ENCODE measurements around the gene ACAT2. TPM values are rescaled to one million over a fixed set of nuclear protein-coding genes. Genes with fewer than 3 reads are reported as not detected.

ACAT2 gene
- total and polyA plus RNA-seq, 2 donors (not counting 1 experiment from before 2014, with no cell fraction given) = 6.5 to 31.1 TPM

DNA sequence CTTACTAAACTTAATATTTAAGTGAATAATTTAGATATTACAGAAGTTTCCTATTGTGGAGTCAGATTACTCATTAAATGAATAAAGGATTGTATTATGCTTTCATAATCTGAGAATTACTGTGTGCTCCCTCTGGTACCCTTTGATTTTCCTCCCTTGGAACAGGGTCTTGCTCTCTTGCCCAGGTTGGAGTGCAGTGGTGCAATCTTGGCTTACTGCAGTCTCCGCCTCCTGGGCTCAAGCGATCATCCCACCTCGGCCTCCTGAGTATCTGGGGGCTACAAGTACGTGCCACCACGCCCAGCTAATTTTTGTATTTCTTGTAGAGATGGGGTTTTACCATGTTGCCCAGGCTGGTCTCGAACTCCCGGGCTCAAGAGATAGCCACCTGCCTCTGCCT is 24.9 kb upstream of the ACAT2 start:
- WGBS (ENCODE audit: insufficient coverage) = 90% methylated on average over 2 of the region's 7 CpGs
- Histone ChIP-seq H3K9ac (ENCODE audit: low read length) (no peak overlapping the region), H3K36me3 (replicated peaks in 1 of 2; ENCODE audit: control extremely low read depth in 1 of 2, control insufficient read depth in 1 of 2, extremely low read depth in 1 of 2, insufficient read depth in 2 of 2, low read length in 1 of 2) (peaks cover under 1 to 35% of the 10 kb centered on the region in 2 experiments), H3K9me3 (ENCODE audit: control extremely low read depth in 1 of 3, control insufficient read depth in 2 of 3, insufficient read depth in 1 of 3, low read length in 2 of 3) (no peaks in the 10 kb centered on the region), H3K4me1 (ENCODE audit: control insufficient read depth in 2 of 2, insufficient read depth in 2 of 2, low read length in 2 of 2) (peaks cover 7 to 8% of the 10 kb centered on the region in 2 donors), H3K27ac (ENCODE audit: low read length in 2 of 2) (no peak overlapping the region), H3K4me2 (replicated peaks; ENCODE audit: low read depth, low read length, poor library complexity, severe bottlenecking) (no peak overlapping the region), H3K4me3 (ENCODE audit: control extremely low read depth in 1 of 5, extremely low read depth in 1 of 5, insufficient read depth in 1 of 5, low read depth in 2 of 5, low read length in 4 of 5) (no peak overlapping the region), H4K20me1 (ENCODE audit: control insufficient read depth, insufficient read depth, low read length, poor library complexity, severe bottlenecking) (peaks cover 66% of the 10 kb centered on the region), H2AFZ (ENCODE audit: insufficient read depth, low read depth, low read length, poor library complexity, severe bottlenecking) (no peak overlapping the region), H3K79me2 (ENCODE audit: control insufficient read depth, insufficient read depth, low read length) (peaks cover 96% of the 10 kb centered on the region), H3K27me3 (replicated peaks in 1 of 4; ENCODE audit: control extremely low read depth in 1 of 4, control insufficient read depth in 3 of 4, insufficient read depth in 4 of 4, low read length in 3 of 4) (no peaks in the 10 kb centered on the region)
- Mint-ChIP-seq H3K9me3 (ENCODE audit: insufficient read depth) (no peaks in the 10 kb centered on the region), H3K27me3 (no peaks in the 10 kb centered on the region), H3K4me1 (peaks cover 33% of the 10 kb centered on the region), H3K4me3 (no peak overlapping the region), H3K27ac (no peak overlapping the region)
- intact Hi-C loops (cut with micrococcal nuclease) = no loop called here
- POLR2A ChIA-PET = no interaction called here
- ATAC-seq (ENCODE audit: low read depth) = no peak
- CTCF ChIA-PET = interaction anchor here (0.9 to 2.4 kb wide), 2 partner anchors 27 to 45 kb away, joined by 3 to 9 read pairs; no protein-coding TSS in a partner anchor
- TF ChIP-seq EZH2 (IDR thresholded peaks at IDR 0.05; ENCODE audit: borderline replicate concordance, insufficient read depth, low read depth, low read length, poor library complexity, severe bottlenecking) = no peak
- TF ChIP-seq, protein P1, sequence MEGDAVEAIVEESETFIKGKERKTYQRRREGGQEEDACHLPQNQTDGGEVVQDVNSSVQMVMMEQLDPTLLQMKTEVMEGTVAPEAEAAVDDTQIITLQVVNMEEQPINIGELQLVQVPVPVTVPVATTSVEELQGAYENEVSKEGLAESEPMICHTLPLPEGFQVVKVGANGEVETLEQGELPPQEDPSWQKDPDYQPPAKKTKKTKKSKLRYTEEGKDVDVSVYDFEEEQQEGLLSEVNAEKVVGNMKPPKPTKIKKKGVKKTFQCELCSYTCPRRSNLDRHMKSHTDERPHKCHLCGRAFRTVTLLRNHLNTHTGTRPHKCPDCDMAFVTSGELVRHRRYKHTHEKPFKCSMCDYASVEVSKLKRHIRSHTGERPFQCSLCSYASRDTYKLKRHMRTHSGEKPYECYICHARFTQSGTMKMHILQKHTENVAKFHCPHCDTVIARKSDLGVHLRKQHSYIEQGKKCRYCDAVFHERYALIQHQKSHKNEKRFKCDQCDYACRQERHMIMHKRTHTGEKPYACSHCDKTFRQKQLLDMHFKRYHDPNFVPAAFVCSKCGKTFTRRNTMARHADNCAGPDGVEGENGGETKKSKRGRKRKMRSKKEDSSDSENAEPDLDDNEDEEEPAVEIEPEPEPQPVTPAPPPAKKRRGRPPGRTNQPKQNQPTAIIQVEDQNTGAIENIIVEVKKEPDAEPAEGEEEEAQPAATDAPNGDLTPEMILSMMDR (IDR thresholded peaks at IDR 0.05) = no peak
- no peak for DNase-seq

DNA sequence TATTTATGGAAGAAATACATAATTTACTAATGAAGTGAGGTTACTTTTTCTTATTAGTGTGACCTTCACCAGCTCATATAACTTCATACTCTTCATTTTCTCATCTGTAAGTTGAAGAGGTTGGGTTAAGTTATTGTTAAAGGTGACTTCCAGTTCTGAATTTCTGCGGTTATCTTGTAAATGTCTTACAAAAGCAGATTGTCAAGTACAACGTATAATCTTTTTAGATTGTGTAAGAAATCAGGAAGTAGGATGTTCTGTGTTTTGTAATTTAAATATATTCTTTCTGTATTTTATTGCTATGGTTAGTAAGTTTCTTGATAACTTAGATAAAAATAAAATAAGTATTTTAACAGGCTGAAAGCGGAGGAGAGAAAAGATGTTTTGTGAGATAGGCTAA is 22.5 kb upstream of the ACAT2 start:
- Histone ChIP-seq H4K20me1 (ENCODE audit: control insufficient read depth, insufficient read depth, low read length, poor library complexity, severe bottlenecking) (peaks cover 55% of the 10 kb centered on the region), H3K4me2 (replicated peaks; ENCODE audit: low read depth, low read length, poor library complexity, severe bottlenecking) (no peak overlapping the region), H3K4me3 (ENCODE audit: control extremely low read depth in 1 of 5, extremely low read depth in 1 of 5, insufficient read depth in 1 of 5, low read depth in 2 of 5, low read length in 4 of 5) (no peak overlapping the region), H3K79me2 (ENCODE audit: control insufficient read depth, insufficient read depth, low read length) (peaks cover 84% of the 10 kb centered on the region), H3K9ac (ENCODE audit: low read length) (no peak overlapping the region), H3K27me3 (replicated peaks in 1 of 4; ENCODE audit: control extremely low read depth in 1 of 4, control insufficient read depth in 3 of 4, insufficient read depth in 4 of 4, low read length in 3 of 4) (no peaks in the 10 kb centered on the region), H2AFZ (ENCODE audit: insufficient read depth, low read depth, low read length, poor library complexity, severe bottlenecking) (no peak overlapping the region), H3K9me3 (ENCODE audit: control extremely low read depth in 1 of 3, control insufficient read depth in 2 of 3, insufficient read depth in 1 of 3, low read length in 2 of 3) (no peaks in the 10 kb centered on the region), H3K36me3 (replicated peaks in 1 of 2; ENCODE audit: control extremely low read depth in 1 of 2, control insufficient read depth in 1 of 2, extremely low read depth in 1 of 2, insufficient read depth in 2 of 2, low read length in 1 of 2) (peaks cover 0 to 59% of the 10 kb centered on the region in 2 experiments), H3K27ac (ENCODE audit: low read length in 2 of 2) (peak overlapping the region in 1 of 2 donors; percentile 28), H3K4me1 (ENCODE audit: control insufficient read depth in 2 of 2, insufficient read depth in 2 of 2, low read length in 2 of 2) (peaks cover under 1 to 4% of the 10 kb centered on the region in 2 donors)
- Mint-ChIP-seq H3K27ac (no peak overlapping the region), H3K9me3 (ENCODE audit: insufficient read depth) (no peaks in the 10 kb centered on the region), H3K27me3 (no peaks in the 10 kb centered on the region), H3K4me1 (peaks cover 18% of the 10 kb centered on the region), H3K4me3 (no peak overlapping the region)
- TF ChIP-seq, protein P1 (IDR thresholded peaks at IDR 0.05) = no peak
- POLR2A ChIA-PET = no interaction called here
- DNase-seq = no peak
- no CpG with 5 or more reads among the region's 3 CpGs for WGBS (ENCODE audit: insufficient coverage)
- intact Hi-C loops (cut with micrococcal nuclease) = loop anchor here (1.0 kb wide), 1 partner anchor 10 kb away; no protein-coding TSS in a partner anchor
- no peak for ATAC-seq (ENCODE audit: low read depth)
- CTCF ChIA-PET = interaction anchor here (1.7 kb wide), 1 partner anchor 18 kb away, joined by 10 read pairs; no protein-coding TSS in a partner anchor
